PC-3 (cell line): ENCODE measurements around the gene CNNM3. TPM values are rescaled to one million over a fixed set of nuclear protein-coding genes. Genes with fewer than 3 reads are reported as not detected.

Source experiments
- ATAC-seq: fragments of 200-7000 bp; cut with Tn5 transposase; 2 replicates; pipeline ENCODE4 v1.9.1; 2020; ENCODE audit warnings: mild to moderate bottlenecking, moderate library complexity
- BruUV-seq: library from RNA; stranded (reverse); fragments of 400-500 nt; replicated peaks from 2 replicates; lab custom pipeline; 2021; lab: Mats Ljungman, UMichigan
- CTCF ChIA-PET: fragments of 300-600 bp; sonication (Branson Sonifier 250); formaldehyde crosslinking; loops from one replicate; lab custom pipeline; 2022; ENCODE audit warnings: antibody characterized with exemption; lab: Charles Lee
- POLR2A ChIA-PET: fragments of 300-600 bp; sonication (Branson Sonifier 250); formaldehyde crosslinking; loops from one replicate; lab custom pipeline; 2022; ENCODE audit warnings: antibody characterized with exemption; ENCODE audit not compliant: unreplicated experiment; lab: Charles Lee
- DNase-seq: peaks from one replicate; pipeline ENCODE4 v3.0.0-alpha.2; 2015
- H2AFZ ChIP-seq: fragments of 300-600 bp; sonication (generic); 2 replicates; pipeline ENCODE4 v1.6.0; 2016; ENCODE audit warnings: antibody characterized with exemption, low read length
- H3F3A ChIP-seq: fragments of 300-600 bp; sonication (generic); one replicate; pipeline ENCODE4 v1.6.0; 2017; ENCODE audit warnings: antibody characterized with exemption, low read length, control low read depth, mild to moderate bottlenecking; ENCODE audit not compliant: unreplicated experiment
- H3K27ac ChIP-seq: fragments of 300-600 bp; sonication (generic); 2 replicates; pipeline ENCODE4 v1.5.1; 2016; ENCODE audit warnings: mild to moderate bottlenecking, low read length
- H3K27me3 ChIP-seq: fragments of 300-600 bp; sonication (generic); 2 replicates; pipeline ENCODE4 v1.6.1; 2016; ENCODE audit warnings: low read length, mixed read lengths
- H3K36me3 ChIP-seq: fragments of 300-600 bp; sonication (generic); 2 replicates; pipeline ENCODE4 v1.6.1; 2016; ENCODE audit warnings: low read depth, mixed run types, low read length, mixed read lengths
- H3K4me1 ChIP-seq: fragments of 300-600 bp; sonication (generic); 2 replicates; pipeline ENCODE4 v1.5.1; 2016; ENCODE audit warnings: low read length; ENCODE audit not compliant: insufficient read depth
- H3K4me2 ChIP-seq: fragments of 300-600 bp; sonication (generic); 2 replicates; pipeline ENCODE4 v1.6.0; 2016; ENCODE audit warnings: low read length
- H3K4me3 ChIP-seq: fragments of 300-600 bp; sonication (generic); 2 replicates; pipeline ENCODE4 v1.5.1; 2016; ENCODE audit warnings: mild to moderate bottlenecking, low read length, mixed read lengths
- H3K79me2 ChIP-seq: fragments of 300-600 bp; sonication (generic); 2 replicates; pipeline ENCODE4 v1.6.1; 2017; ENCODE audit warnings: low read length, mixed read lengths
- H3K9ac ChIP-seq: fragments of 300-600 bp; sonication (generic); 2 replicates; pipeline ENCODE4 v1.6.0; 2016; ENCODE audit warnings: mild to moderate bottlenecking, low read length
- H3K9me2 ChIP-seq: fragments of 300-600 bp; sonication (generic); replicated peaks from 2 replicates; pipeline ENCODE4 v1.6.1; 2016; ENCODE audit warnings: mixed run types, low read length, mixed read lengths
- H3K9me3 ChIP-seq: fragments of 300-600 bp; sonication (generic); 2 replicates; pipeline ENCODE4 v1.6.1; 2016; ENCODE audit warnings: low read length, mixed read lengths
- H4K20me1 ChIP-seq: fragments of 300-600 bp; sonication (generic); 2 replicates; pipeline ENCODE4 v1.6.1; 2016; ENCODE audit warnings: low read length, mixed read lengths
- CTCF ChIP-seq: fragments of 300-600 bp; sonication (generic); conservative IDR thresholded peaks from 2 replicates; pipeline ENCODE4 v1.5.1; 2017; ENCODE audit warnings: antibody characterized with exemption, low read depth, mild to moderate bottlenecking, low read length
- EZH2 ChIP-seq: fragments of 300-600 bp; sonication (generic); IDR thresholded peaks from one replicate; pipeline ENCODE4 v1.6.1; 2017; ENCODE audit warnings: antibody characterized with exemption, mild to moderate bottlenecking, low read length; ENCODE audit not compliant: unreplicated experiment
- EZH2phosphoT487 ChIP-seq: fragments of 300-600 bp; sonication (generic); IDR thresholded peaks from 2 replicates; pipeline ENCODE4 v1.6.1; 2018; ENCODE audit warnings: mild to moderate bottlenecking, antibody characterized with exemption, low read length, borderline replicate concordance
- intact Hi-C: fragments of 100-400 bp; cut with micrococcal nuclease; formaldehyde crosslinking; loops from 2 replicates; pipeline ENCODE4 v1.9.0; 2023
- total RNA-seq: library from RNA; depleted of rRNA; stranded (reverse); fragments of >200 nt; gene quantifications from 2 replicates; pipeline ENCODE4 v1.2.3, GENCODE V29; 2014

The CNNM3 gene
- total RNA-seq, 1 experiment from 2014 or later: 9.0 TPM

GRCh38 chr2:96877042-96877451, 61.0 kb downstream of the CNNM3 start:
- H3F3A ChIP-seq: no peaks in the 10 kb centered on the region
- no peak overlapping the region for H3K4me3 ChIP-seq
- 0 out of 2 replicates have a peak overlapping the region, but pooled peaks have one; percentile 45 for H3K4me2 ChIP-seq
- H3K9ac ChIP-seq: no peak overlapping the region
- H3K79me2 ChIP-seq: no peaks in the 10 kb centered on the region
- no peaks in the 10 kb centered on the region for H3K36me3 ChIP-seq
- ATAC-seq: no peak
- ChIA-PET CTCF (no interaction called here), POLR2A (interaction anchor here (0.6 kb wide), 1 partner anchor 48 kb away, joined by 5 read pairs; no protein-coding TSS in a partner anchor)
- no peak for TF ChIP-seq EZH2
- TF ChIP-seq EZH2phosphoT487: no peak
- TF ChIP-seq CTCF: no peak
- peaks cover 38% of the 10 kb centered on the region for H3K4me1 ChIP-seq
- H3K9me2 ChIP-seq: no peaks in the 10 kb centered on the region
- no peaks in the 10 kb centered on the region for H3K27me3 ChIP-seq
- no TSS peak for BruUV-seq
- intact Hi-C loops: no loop called here
- H3K9me3 ChIP-seq: no peaks in the 10 kb centered on the region
- no peak overlapping the region for H3K27ac ChIP-seq
- no peak for DNase-seq
- H4K20me1 ChIP-seq: no peaks in the 10 kb centered on the region
- no peak overlapping the region for H2AFZ ChIP-seq

DNA sequence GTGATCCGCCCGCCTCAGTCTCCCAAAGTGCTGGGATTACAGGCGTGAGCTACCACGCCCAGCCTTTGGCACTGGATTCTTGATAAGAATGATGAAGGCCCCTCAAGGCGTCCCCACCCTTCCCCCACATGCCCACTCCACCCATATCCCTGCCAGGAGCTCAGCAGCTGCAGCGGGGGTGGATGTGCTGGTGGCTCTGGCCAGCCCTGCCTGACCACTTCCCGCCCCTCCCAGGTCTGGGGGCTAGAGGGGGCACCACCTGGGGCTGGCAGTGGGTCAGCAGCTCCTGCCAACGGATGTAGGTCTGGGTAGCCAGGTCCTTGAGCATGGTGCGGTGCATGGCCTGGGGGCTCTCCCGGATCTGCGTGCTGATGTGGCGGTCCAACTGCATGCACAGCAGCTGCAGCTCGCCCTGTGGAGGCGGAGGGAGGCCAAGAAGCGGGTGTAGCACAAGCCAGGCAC, 61.6 kb downstream of the CNNM3 start:
- intact Hi-C loops: no loop called here
- CTCF ChIA-PET: no interaction called here
- H3K4me3 ChIP-seq: no peak overlapping the region
- no peaks in the 10 kb centered on the region for H3K36me3 ChIP-seq
- POLR2A ChIA-PET: interaction anchor here (0.6 kb wide), 1 partner anchor 11 kb away, joined by 3 read pairs; no protein-coding TSS in a partner anchor
- no peaks in the 10 kb centered on the region for H3K79me2 ChIP-seq
- H3F3A ChIP-seq: no peaks in the 10 kb centered on the region
- peaks cover 36% of the 10 kb centered on the region for H3K4me1 ChIP-seq
- no peak for ATAC-seq
- TF ChIP-seq CTCF: no peak
- no peak for TF ChIP-seq EZH2
- TF ChIP-seq EZH2phosphoT487: no peak
- H2AFZ ChIP-seq: no peak overlapping the region
- H3K9ac ChIP-seq: no peak overlapping the region
- no peak overlapping the region for H3K4me2 ChIP-seq
- no peaks in the 10 kb centered on the region for H3K27me3 ChIP-seq
- no peaks in the 10 kb centered on the region for H3K9me2 ChIP-seq
- no peaks in the 10 kb centered on the region for H4K20me1 ChIP-seq
- DNase-seq: no peak
- BruUV-seq: no TSS peak
- no peak overlapping the region for H3K27ac ChIP-seq
- no peaks in the 10 kb centered on the region for H3K9me3 ChIP-seq

DNA sequence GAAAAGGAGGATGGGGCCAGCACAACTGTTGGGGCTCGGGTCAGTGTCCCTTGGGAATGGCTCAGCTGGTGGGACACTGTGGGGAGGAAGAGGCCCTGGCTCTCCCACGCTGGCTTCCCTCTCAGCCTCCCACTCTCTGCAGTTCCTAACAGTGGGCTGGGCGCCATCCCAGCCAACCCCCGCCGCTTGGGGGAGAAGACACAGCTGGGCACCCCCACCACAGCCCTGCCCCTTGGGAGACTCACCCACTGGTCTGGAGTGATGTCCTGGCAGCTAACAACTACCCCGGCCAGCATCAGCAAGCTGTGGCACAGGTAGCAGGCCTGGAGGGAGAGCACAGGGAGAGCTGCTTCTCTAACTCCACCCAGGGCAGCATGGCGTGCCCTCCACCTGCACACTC, 62.1 kb downstream of the CNNM3 start:
- DNase-seq (no peak), ATAC-seq (no peak)
- Histone ChIP-seq H3K9ac (no peak overlapping the region), H3K4me1 (peaks cover 31% of the 10 kb centered on the region), H4K20me1 (no peaks in the 10 kb centered on the region), H3K79me2 (no peaks in the 10 kb centered on the region), H3K27ac (no peak overlapping the region), H3K9me2 (no peaks in the 10 kb centered on the region), H3K27me3 (no peaks in the 10 kb centered on the region), H3K4me3 (no peak overlapping the region), H3K4me2 (no peak overlapping the region), H3K9me3 (no peaks in the 10 kb centered on the region), H3F3A (no peaks in the 10 kb centered on the region), H2AFZ (no peak overlapping the region), H3K36me3 (no peaks in the 10 kb centered on the region)
- POLR2A ChIA-PET: interaction anchor here (0.6 kb wide), 1 partner anchor 11 kb away, joined by 3 read pairs; no protein-coding TSS in a partner anchor
- CTCF ChIA-PET: no interaction called here
- BruUV-seq: no TSS peak
- intact Hi-C loops: no loop called here
- TF ChIP-seq EZH2phosphoT487 (no peak), CTCF (no peak), EZH2 (no peak)
